ENCODE data around the gene SEMG2. TPM values are rescaled to one million over a fixed set of nuclear protein-coding genes. Genes with fewer than 3 reads are reported as not detected.

SEMG2 gene
- total RNA-seq, 4 donors from 2014 or later = not detected

- no peak overlapping the region for H3K4me3 ChIP-seq
- no peak overlapping the region for H3K27ac ChIP-seq
- no peaks in the 10 kb centered on the region for H3K27me3 ChIP-seq
- H3K36me3 ChIP-seq = no peaks in the 10 kb centered on the region
- no peak for DNase-seq
- TF ChIP-seq, protein P1, sequence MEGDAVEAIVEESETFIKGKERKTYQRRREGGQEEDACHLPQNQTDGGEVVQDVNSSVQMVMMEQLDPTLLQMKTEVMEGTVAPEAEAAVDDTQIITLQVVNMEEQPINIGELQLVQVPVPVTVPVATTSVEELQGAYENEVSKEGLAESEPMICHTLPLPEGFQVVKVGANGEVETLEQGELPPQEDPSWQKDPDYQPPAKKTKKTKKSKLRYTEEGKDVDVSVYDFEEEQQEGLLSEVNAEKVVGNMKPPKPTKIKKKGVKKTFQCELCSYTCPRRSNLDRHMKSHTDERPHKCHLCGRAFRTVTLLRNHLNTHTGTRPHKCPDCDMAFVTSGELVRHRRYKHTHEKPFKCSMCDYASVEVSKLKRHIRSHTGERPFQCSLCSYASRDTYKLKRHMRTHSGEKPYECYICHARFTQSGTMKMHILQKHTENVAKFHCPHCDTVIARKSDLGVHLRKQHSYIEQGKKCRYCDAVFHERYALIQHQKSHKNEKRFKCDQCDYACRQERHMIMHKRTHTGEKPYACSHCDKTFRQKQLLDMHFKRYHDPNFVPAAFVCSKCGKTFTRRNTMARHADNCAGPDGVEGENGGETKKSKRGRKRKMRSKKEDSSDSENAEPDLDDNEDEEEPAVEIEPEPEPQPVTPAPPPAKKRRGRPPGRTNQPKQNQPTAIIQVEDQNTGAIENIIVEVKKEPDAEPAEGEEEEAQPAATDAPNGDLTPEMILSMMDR (IDR thresholded peaks at IDR 0.05) = no peak
- TF ChIP-seq POLR2A (IDR thresholded peaks at IDR 0.05) = no peak
- no peaks in the 10 kb centered on the region for H3K9me3 ChIP-seq
- H3K4me1 ChIP-seq = peaks cover 0 to 6% (median 0%) of the 10 kb centered on the region in 4 donors
These were observed 37.1 kb downstream of the SEMG2 start for GRCh38 chr20:45258259-45258658.

GRCh38 chr20:45258664-45259063, 37.5 kb downstream of the SEMG2 start:
- H3K4me1 ChIP-seq = peaks cover 0 to 6% (median 0%) of the 10 kb centered on the region in 4 donors
- no peak overlapping the region for H3K27ac ChIP-seq
- DNase-seq = no peak
- no peaks in the 10 kb centered on the region for H3K27me3 ChIP-seq
- no peak overlapping the region for H3K4me3 ChIP-seq
- no peaks in the 10 kb centered on the region for H3K36me3 ChIP-seq
- TF ChIP-seq, protein P1 (IDR thresholded peaks at IDR 0.05) = no peak
- H3K9me3 ChIP-seq = no peaks in the 10 kb centered on the region

DNA sequence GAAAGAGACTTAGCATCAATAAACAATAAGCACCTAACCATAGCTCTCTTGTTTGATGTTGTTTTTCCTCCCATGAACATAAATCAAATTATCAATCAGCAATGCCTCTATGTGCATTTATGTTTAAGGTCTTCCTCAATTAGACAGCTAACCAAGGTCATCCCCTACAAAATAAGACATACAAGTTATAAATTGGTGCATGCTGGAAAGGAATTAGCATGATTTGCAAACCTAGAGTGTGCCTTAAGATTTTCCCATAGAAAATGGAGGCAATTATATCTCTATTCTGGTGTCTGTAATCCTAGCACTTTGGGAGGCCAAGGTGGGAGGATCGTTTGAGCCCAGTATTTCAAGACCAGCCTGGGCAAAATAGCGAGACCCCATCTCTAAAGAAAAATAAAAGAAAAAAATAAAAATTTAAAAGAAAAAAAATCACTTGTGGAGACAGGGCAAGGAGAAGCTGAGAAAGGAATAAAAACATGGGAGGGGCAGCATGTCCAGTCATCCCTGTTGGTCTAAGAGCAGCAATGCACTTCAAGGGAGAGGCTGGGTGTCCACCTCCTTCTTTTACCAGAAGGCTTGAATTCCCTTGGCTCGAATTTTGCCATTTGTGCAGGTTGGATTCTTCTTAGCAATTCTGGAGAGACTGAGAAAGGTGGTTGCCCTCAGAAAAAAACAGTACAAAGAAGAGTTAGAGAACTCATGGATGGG, 42.5 kb downstream of the SEMG2 start:
- H3K4me1 ChIP-seq = no peaks in the 10 kb centered on the region
- H3K9me3 ChIP-seq = no peaks in the 10 kb centered on the region
- H3K27ac ChIP-seq = no peak overlapping the region
- TF ChIP-seq, protein P1 (IDR thresholded peaks at IDR 0.05) = no peak
- no peak for TF ChIP-seq POLR2A (IDR thresholded peaks at IDR 0.05)
- no peaks in the 10 kb centered on the region for H3K36me3 ChIP-seq
- H3K27me3 ChIP-seq = no peaks in the 10 kb centered on the region
- H3K4me3 ChIP-seq = no peak overlapping the region
- no peak for DNase-seq

DNA sequence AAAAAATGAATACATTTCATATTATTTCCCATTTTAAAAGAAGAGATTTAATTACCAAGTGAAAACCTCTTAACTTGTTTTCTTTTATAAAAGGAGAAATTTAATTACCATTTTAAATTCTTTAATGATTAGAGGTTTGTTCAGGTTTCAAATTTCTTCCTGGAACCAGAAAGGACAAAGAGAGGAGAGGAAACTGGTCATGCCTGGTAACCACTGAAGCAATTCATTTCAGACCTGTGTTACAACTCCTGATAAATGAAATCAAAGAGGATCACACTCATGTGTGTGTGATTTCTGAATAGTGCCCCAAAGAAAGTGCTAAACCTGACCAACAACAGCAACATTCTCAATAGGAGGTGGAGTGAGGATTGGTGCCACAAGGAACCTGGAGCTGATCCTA, 45.8 kb downstream of the SEMG2 start:
- H3K9me3 ChIP-seq = no peaks in the 10 kb centered on the region
- H3K4me3 ChIP-seq = no peak overlapping the region
- DNase-seq = no peak
- H3K4me1 ChIP-seq = no peaks in the 10 kb centered on the region
- no peak for TF ChIP-seq POLR2A (IDR thresholded peaks at IDR 0.05)
- TF ChIP-seq, protein P1 (IDR thresholded peaks at IDR 0.05) = no peak
- no peaks in the 10 kb centered on the region for H3K36me3 ChIP-seq
- H3K27ac ChIP-seq = no peak overlapping the region
- H3K27me3 ChIP-seq = no peaks in the 10 kb centered on the region

DNA sequence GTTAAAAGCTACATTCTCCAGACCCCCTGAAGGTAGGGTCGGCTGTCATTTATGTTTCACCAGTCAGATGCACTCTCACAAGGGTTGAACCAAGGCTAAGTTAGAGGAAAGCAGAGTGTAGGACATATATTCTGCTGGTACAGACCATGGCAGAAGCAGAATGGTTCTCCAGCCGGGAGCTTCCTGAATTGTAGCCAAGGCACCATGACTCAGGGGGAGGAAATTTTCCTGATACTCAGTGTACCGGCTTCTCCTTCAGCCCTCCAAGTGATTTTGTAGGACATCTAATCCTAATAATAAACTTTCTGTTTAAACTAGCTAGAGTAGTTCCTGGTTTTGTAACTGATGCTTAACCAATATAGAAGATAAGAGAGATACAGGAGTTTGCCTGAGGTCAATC, 47.4 kb downstream of the SEMG2 start:
- no peak for DNase-seq
- no peak overlapping the region for H3K27ac ChIP-seq
- no peaks in the 10 kb centered on the region for H3K27me3 ChIP-seq
- no peaks in the 10 kb centered on the region for H3K36me3 ChIP-seq
- no peak for TF ChIP-seq POLR2A (IDR thresholded peaks at IDR 0.05)
- TF ChIP-seq, protein P1 (IDR thresholded peaks at IDR 0.05) = no peak
- no peaks in the 10 kb centered on the region for H3K9me3 ChIP-seq
- no peak overlapping the region for H3K4me3 ChIP-seq
- H3K4me1 ChIP-seq = no peaks in the 10 kb centered on the region

All from Peyer's patch (tissue), 4 donors.